TTC549 (cell line): Measurements from ENCODE around the gene MRPL32.

Experiments
- FAIRE-seq: peaks from 2 replicates; lab custom pipeline; 2012; peaks lifted over from hg19 to GRCh38; lab: Jason Lieb, UNC

The MRPL32 gene

GRCh38 chr7:42967391-42967790 is 35.2 kb downstream of the MRPL32 start:
- FAIRE-seq: no peak

- FAIRE-seq: no peak
Observed at GRCh38 chr7:42972699-42973500, 40.7 kb downstream of the MRPL32 start.

GRCh38 chr7:42976371-42976770 is 44.2 kb downstream of the MRPL32 start:
- FAIRE-seq: no peak

- no peak for FAIRE-seq
Observed at GRCh38 chr7:42978496-42978895, 46.3 kb downstream of the MRPL32 start.

GRCh38 chr7:42980084-42980483 is 47.9 kb downstream of the MRPL32 start:
- FAIRE-seq: no peak

GRCh38 chr7:42980514-42980913 is 48.3 kb downstream of the MRPL32 start:
- FAIRE-seq: no peak

- no peak for FAIRE-seq
Observed at GRCh38 chr7:42981601-42982000, 49.4 kb downstream of the MRPL32 start.

GRCh38 chr7:42982604-42983115 is 50.5 kb downstream of the MRPL32 start:
- no peak for FAIRE-seq

GRCh38 chr7:42984137-42984536 is 52.0 kb downstream of the MRPL32 start:
- FAIRE-seq: no peak

GRCh38 chr7:42986213-42986612 is 54.0 kb downstream of the MRPL32 start:
- FAIRE-seq: no peak

GRCh38 chr7:42986781-42987248 is 54.6 kb downstream of the MRPL32 start:
- FAIRE-seq: no peak
